NCI-H1092 treated with DMSO at 0.1 percent for 48 hours (cell line): ENCODE data around the gene IPPK.

ENCODE experiments used
- DNase-seq: peaks from one replicate; lab custom pipeline; 2025; lab: John Stamatoyannopoulos, UW

The IPPK gene

GRCh38 chr9:92657296-92658094 lies 12.4 kb downstream of the IPPK start:
- no peak for DNase-seq

- DNase-seq, result no peak
These were observed 13.4 kb downstream of the IPPK start for GRCh38 chr9:92656537-92656925.

DNA sequence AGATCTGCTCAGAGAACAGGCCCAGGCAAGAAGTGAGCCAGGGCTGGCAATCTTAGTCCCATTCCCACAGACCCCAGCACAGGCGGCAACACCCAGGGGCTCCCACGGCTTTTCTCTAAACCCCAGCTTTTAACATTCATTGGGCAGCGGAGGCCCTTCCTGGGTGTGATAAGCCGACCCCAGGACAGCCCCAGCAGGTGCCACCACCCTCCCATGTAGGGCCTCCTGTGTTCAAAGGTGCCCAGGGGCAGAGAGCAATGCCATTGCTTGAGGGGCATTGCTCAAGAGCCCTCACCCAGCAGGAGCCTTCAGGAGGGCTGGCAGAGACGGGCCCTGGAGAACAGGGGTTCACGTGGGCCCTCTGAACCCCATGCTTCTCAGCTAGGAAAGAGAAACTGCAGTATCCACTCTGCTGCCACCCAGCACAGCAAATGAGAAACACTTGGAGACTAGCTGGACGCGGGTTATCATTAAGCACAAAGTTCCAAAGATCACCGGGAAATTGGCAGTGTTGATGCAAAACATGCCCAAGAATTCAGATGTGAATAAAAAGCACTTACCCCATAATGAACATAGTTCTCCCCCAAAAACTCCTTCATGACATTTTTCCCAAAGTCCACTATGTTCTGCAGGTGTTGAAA lies 13.9 kb downstream of the IPPK start:
- no peak for DNase-seq

DNA sequence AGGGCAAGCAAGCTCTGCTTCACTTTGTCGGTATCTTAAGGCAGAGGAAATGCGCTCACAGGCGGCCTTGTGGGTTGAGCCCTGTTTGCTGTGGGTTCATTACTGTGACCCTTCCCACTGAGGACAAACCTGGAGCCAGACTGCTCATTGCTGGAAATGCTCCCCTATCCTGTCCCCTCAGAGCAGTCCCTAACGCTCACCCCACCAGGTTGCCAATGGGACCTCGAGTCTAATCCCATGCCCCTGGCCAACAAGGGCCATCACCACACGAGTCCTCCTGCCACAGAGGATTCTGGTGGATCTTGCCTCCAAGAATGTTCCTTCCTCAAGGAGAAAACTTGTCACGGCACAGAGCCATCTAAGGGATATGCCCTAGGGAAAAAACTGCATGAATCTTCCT lies 14.6 kb downstream of the IPPK start:
- no peak for DNase-seq

GRCh38 chr9:92654481-92655301 lies 15.2 kb downstream of the IPPK start:
- no peak for DNase-seq

DNA sequence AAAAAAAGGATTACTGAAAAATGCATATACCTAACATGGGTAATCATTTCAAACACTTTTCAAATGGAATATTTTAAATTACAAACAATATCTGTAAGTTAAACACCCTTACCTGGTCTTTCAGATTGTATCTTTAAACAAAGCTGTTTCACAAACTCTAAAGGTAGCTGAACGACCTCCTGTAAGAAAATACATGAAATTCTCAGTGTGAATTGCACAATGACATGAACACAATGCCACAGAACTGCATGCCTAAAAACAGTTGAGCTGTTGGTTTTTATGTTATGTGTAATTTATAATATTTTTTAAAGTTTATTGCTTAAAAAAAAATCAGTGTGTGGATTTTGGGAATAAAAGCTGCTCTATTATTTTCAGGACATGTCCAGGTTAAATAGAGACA lies 17.5 kb downstream of the IPPK start:
- DNase-seq, result no peak

DNA sequence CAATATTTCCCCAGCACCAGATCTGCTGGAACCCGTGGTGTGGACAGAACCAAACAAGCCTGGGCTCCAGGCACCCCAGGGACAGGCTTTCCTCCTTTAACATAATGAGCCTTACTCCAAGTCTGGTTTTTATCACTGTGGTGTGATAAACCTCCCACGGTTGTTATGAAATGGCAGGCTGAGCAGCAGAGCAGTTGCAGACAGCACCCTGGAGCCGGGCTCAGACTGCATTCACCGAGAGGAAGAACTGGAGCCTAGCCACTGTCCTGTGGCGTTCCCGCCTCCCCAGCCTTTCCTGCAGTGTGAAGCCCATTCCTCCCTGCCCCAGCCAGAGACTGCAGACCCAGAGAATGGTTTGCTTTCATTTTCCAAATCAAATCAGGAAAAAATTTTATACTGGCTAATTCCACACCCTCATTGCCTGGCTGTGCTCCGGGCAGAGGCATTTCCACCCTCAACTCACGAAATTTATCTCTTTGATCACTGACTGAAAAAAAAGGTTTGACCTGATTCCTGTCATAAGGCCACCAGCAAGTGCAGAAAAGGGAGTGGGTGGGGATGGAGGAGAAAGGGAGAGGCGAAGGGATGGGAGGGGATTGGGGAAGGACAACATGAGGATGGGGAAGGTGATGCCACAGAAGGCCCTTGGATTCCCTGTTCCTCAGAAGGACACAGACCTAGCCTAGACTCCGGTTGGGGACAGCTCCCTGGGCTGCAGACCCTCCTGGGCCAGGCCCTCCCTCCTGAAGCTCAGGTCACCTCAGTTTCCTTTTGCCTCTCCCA lies 18.9 kb downstream of the IPPK start:
- DNase-seq, result no peak

GRCh38 chr9:92650296-92650695 lies 19.6 kb downstream of the IPPK start:
- DNase-seq, result no peak

- DNase-seq, result no peak
These were observed 20.9 kb downstream of the IPPK start for GRCh38 chr9:92649007-92649406.

- no peak for DNase-seq
These were observed 21.4 kb downstream of the IPPK start for GRCh38 chr9:92648474-92648971.

DNA sequence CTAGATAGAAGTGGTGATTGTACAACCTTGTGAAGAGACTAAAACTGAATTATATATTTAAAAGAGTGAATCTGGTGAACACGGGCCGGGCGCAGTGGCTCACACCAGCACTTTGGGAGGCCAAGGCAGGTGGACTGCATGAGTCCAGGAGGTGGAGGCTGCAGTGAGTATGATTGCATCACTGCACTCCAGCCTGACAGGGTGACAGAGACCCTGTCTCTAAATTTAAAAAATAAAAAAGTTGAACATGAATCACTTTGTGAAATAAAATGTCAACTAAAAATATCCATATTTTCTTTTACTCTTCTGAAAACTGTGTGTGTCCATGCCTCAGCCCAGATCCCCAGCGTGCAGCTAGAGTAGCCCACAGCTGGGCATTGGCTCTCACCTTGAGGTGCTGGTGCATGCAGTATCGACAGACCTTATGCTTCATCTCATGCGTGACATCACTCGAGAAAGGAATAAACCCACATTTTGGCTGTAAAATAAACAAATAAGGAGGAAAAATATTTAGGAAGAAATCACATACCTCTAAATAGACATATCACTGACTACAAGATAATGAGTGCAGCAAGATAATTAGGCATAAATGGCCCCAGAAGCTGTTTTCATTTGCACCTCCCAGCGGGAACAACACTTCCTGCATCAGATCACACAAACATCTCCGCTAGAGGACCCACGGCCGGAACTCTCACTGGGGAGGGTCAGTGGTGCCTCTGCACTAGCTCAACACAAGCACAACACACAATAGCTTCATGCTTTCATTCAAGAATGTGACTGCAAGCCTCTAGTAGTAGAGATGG lies 22.1 kb downstream of the IPPK start:
- no peak for DNase-seq

- no peak for DNase-seq
These were observed 24.9 kb downstream of the IPPK start for GRCh38 chr9:92645041-92645440.

DNA sequence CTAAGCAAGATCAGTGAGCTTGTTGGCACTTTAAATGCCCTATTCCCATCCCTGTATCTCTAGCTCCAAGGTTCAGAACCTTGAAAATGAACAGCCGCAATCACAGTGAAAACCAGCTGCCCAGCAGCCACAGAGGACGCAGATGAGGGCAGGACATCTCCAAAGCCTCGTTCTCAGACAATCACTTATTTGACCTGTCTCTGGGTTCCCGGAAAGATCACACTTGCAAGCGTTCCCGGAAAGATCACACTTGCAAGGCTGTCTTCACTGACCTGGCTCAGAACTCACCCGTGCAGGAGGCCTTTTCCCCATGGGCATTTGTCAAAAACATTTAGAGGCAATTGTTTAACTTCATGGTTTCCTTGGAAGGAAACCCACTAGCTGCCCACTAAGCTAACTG lies 25.7 kb downstream of the IPPK start:
- DNase-seq, result no peak

DNA sequence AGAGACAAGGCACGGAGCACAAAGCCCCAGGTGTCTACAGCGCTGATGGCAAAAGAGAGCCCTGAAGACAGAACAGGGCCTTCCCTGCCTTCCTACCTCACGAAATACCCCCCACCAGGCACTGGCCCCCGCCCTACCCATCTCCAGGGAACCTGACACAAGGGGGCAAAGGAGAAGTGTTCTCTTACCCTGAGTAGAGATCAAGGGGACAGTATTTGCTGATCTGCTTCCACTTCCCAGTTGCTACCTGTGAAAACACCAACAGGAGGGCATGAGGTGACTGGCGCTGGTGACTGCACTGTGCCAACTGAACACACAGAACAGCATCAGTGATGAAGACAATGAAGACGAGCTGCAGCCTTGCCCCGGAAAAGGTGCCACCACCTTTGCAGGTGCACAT lies 27.4 kb downstream of the IPPK start:
- DNase-seq, result no peak

DNA sequence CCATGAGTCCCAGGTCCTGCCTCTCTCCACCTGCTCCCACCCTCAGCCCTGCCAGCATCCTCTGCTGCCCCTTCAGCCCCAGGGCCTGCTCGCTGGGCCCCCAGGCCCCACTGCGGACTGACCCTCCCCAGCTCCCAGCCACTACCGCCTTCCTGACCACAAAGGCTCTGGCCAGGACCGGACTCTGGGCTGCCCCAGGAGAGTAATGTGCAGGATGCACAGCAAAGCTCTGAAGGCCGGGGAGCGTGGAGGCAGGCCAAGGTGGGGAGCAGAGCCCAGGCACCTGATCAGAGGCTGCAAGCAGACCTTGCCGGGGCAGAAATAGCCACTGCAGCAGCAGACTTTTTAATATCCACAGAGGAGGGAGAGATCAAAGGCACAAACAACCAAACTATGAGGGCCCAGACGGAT lies 27.9 kb downstream of the IPPK start:
- no peak for DNase-seq

GRCh38 chr9:92641092-92641809 lies 28.7 kb downstream of the IPPK start:
- no peak for DNase-seq

- DNase-seq, result no peak
These were observed 29.4 kb downstream of the IPPK start for GRCh38 chr9:92640398-92641091.

DNA sequence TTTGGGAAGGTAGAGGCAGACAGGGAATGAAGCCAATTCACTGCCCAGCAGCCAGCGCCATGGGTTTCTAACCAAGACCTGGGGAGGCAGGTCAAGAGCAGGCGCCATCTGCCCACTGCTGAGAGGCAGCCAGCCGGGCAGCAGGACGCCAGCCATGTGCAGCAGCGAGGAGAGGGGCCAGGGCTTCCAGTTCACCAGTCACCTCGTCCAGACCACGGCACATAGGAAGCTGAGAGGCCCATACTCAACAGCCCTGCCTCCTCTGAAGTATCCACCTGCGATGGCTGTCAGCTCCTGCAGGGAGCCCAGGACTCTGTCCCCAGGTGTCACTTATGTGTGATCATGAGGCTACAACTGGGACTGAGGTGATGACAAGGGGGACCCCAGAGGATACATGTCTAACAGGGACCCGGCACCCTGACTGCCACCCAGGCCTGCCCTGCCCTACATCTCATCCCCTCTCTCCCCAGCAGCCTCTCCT lies 30.1 kb downstream of the IPPK start:
- no peak for DNase-seq

- DNase-seq, result no peak
These were observed 30.8 kb downstream of the IPPK start for GRCh38 chr9:92639124-92639523.
